KOPT-K1 (cell line): Measurements from ENCODE around the gene DCXR.

Experiments
- H3K27ac ChIP-seq: fragments of 200-600 bp; sonication (generic); 2 replicates; pipeline ENCODE4 v1.5.1; 2016; ENCODE audit warnings: antibody characterized with exemption, mild to moderate bottlenecking, low read depth, low read length; ENCODE audit not compliant: poor library complexity, severe bottlenecking
- H3K36me3 ChIP-seq: fragments of 200-600 bp; sonication (generic); 2 replicates; pipeline ENCODE4 v1.5.1; 2017; ENCODE audit warnings: antibody characterized with exemption, mild to moderate bottlenecking, low read length, moderate library complexity; ENCODE audit not compliant: insufficient read depth
- H3K9me3 ChIP-seq: fragments of 200-600 bp; sonication (generic); 2 replicates; pipeline ENCODE4 v1.5.1; 2017; ENCODE audit warnings: antibody characterized with exemption, low read length, mild to moderate bottlenecking; ENCODE audit not compliant: insufficient read depth, poor library complexity, severe bottlenecking

DCXR gene

DNA sequence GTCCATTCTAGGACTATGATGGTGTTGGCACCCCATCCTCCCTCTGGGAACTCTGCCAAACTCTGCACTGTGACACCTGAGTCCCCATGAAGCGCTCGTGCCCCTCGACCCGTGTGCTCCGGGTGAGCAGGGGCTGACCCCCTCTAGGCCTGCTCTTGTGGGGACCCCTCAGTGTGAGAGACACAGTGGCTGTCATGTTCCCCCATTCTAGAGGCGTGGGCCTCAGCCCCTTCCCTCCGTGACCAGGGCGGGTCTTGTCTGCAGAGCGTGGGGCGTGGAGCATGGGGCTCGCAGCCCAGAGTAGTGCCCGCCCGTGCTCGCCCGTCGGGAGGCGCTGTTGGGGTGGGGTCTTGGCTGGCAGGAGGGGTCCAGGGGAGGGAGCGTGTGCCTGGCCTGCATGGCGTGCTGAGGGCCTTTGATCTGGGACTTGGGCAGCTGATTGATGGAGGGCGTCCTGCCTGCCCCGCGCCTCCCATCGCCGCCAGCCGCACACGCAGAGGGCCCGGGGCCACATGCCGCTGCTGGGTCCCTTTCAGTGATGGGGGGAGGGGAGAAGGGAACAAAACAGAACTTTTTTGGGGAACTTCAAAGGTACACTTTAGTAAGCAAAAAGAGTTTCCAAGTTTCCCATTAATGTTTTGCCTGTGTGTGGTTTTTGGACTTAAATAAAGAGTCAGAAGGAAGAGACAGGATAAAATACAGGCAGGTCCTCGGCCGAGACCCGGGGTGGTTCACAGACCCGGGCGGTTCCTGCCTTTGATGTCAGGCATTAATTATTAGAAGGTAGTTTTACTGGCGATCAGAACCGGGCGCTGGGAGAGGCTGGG, 37.3 kb downstream of the DCXR start:
- Histone ChIP-seq H3K9me3 (no peaks in the 10 kb centered on the region), H3K27ac (no peak overlapping the region), H3K36me3 (no peaks in the 10 kb centered on the region)

- no peak overlapping the region for H3K27ac ChIP-seq
These were observed 37.9 kb downstream of the DCXR start for GRCh38 chr17:81999587-81999975.

DNA sequence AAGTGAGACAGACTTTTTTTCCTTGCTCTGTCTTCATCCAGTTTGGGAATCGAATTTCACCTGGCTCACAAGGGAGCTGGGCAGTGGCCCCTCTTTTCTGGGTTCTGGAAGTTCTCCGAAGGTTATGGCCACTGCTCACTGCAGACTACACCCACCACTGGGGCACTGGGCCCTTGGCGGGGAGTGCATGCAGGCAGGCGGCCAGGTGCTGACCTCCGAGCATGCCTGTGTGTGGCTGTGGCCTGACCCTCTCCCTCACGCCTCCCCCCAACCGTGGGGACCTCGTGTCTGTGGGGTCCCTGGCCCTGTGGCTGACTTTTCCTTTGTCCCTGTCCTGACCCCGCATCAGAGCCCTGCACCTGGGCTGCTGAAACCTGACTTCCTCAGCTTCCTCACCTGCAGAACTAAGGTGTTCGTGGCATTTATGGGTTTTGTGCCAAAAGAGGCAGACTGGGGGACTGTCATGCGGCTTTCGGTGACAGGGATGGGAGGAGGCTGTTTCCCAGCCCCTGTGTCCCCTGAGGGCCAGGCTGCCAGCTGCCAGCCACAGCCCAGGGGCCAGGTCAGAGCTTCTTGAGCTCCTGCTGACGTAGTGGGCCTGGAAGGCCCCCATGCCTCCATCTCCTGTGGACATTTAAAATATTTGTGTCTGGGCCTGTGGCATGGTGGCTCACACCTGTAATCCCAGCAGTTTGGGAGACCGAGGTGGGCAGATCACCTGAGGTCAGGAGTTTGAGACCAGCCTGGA, 38.6 kb downstream of the DCXR start:
- Histone ChIP-seq H3K9me3 (no peaks in the 10 kb centered on the region), H3K27ac (no peak overlapping the region), H3K36me3 (no peaks in the 10 kb centered on the region)

More at GRCh38 chr17:81999587-81999975, 37.9 kb downstream of the DCXR start:
- H3K36me3 ChIP-seq = no peaks in the 10 kb centered on the region
- no peaks in the 10 kb centered on the region for H3K9me3 ChIP-seq

DNA sequence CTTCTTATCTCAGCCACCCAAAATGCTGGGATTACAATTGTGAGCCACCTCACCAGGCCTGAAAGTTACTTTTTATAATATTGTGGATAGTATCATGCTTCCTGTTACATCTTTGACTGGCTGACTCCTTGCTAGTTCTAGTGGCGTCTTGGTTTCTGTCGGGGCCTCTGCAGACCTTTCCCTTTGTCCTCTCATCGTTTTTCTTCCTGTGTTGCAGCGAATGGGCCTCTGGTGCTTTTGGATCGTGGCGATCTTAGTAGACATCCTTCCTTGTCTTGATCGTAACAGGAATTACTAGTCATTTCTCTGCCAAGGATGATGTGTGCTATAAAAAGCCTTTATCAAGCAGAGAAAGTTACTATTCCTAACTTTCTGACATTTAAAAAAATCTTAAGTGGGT, 39.3 kb downstream of the DCXR start:
- Histone ChIP-seq H3K27ac (no peak overlapping the region), H3K9me3 (no peaks in the 10 kb centered on the region), H3K36me3 (no peaks in the 10 kb centered on the region)

DNA sequence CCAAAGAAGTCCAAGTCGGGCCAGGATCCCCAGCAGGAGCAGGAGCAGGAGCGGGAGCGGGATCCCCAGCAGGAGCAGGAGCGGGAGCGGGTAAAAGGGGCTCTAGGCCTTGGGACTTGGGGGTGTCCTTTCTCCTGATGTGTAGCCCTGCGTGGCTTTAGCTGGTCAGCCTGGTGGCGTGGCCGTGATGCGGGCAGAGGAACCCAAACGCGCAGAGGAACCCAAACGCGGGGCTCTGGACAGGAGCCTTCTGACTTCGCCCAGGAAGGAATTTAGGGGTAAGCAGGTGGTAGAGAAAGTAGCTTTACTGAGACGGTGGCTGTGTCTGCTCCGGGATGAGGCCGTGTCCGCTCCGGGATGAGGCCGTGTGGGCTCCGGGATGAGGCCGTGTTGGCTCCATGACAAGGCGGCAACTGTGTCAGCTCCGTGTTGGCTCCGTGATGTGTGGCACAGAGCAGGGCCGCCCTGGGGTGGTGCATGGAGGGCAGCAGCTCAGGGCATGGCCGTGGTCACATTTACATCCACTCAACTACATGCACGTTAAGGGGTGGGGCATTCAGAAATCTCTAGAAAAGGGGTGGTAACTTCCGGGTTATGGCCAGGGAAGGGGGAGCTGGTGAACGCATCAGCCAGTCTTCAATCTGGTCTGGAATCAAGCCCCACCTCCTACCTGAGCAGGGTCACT, 40.6 kb downstream of the DCXR start:
- Histone ChIP-seq H3K9me3 (no peaks in the 10 kb centered on the region), H3K36me3 (no peaks in the 10 kb centered on the region), H3K27ac (no peak overlapping the region)

GRCh38 chr17:81996232-81996756, 41.2 kb downstream of the DCXR start:
- Histone ChIP-seq H3K9me3 (no peaks in the 10 kb centered on the region), H3K36me3 (no peaks in the 10 kb centered on the region), H3K27ac (no peak overlapping the region)

DNA sequence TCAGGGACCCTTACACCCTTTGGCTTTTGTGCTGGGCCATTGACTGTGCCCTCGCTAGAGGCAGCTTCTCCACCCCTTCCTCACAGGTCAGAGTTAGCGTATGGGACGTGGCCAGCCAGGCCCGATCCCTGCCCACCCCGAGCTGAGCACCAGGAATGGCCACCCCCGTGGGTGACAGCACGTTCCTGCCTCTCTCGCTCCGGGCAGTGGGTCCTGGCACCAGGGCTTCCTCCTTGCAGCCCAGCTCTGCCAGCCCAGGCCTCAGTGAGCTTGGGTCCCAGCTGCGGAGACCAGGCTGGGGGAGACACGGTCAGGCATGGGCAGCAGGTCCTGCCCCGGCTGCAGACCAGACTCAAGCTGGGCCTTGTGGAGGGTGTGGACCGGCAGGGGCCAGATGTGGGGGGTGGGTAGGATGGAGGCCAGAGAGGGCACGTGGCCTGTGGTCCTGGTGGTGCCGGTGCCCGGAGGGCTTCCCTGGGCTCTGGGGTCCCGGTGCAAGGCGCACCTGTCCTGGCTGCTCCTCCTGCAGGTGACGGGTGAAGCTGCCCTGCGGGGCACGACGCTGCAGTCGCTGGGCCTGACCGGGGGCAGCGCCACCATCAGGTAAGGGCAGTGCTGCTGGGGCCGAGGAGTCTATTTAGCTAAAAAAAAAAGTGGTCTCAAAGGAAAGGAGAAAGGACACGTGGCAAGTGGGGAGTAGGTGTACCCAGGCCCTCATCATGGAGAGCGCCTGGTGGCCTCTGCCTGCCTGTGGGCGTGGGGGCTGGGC, 41.9 kb downstream of the DCXR start:
- H3K9me3 ChIP-seq = no peaks in the 10 kb centered on the region
- H3K36me3 ChIP-seq = no peaks in the 10 kb centered on the region
- no peak overlapping the region for H3K27ac ChIP-seq

DNA sequence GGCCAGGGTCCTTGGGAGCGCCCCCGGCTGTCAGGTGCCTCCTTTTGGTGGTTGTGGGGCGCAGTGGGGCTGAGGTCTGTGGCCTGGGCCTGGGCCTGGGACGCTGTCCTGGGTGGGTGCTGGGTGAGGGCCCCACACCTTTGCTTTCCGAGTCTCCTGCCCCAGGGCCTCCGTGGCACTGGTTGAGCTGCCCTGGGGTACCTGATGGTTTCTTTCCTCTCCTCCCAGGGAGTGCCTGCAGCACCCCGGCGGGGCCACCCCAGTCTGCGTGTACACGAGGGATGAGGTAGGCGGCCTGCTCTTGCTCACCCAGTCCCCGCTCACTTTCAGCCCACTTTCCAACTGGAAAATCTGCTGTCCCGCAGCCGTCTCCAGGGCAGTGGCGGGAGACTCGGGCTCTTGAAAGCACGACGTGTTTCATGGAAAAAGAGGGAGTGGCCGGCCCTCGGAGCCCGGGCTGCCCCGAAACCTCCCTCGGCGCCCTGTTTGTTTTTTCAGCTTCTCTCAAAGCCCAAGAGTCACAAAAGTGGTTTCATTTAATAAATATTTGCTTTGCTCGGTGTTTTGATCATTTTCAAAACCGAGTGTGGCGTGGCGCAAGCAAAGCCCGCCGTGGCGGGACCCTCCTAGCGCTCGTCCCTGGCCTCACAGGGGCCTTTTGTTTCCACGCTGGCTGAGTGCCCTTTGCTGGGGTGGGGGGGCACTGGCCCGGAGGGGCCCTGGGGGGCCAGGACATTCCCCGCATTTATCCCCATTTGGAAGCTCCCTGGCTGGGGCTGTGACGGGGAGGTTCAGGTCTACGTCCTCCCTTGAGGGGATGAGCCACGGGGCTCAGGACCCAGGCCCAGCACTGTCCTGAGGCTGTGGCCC, 42.7 kb downstream of the DCXR start:
- Histone ChIP-seq H3K27ac (no peak overlapping the region), H3K36me3 (no peaks in the 10 kb centered on the region), H3K9me3 (no peaks in the 10 kb centered on the region)

GRCh38 chr17:81993729-81994592, 43.5 kb downstream of the DCXR start:
- no peak overlapping the region for H3K27ac ChIP-seq
- H3K9me3 ChIP-seq = no peaks in the 10 kb centered on the region
- H3K36me3 ChIP-seq = no peaks in the 10 kb centered on the region

GRCh38 chr17:81992306-81993102, 45.0 kb downstream of the DCXR start:
- no peaks in the 10 kb centered on the region for H3K9me3 ChIP-seq
- no peak overlapping the region for H3K27ac ChIP-seq
- no peaks in the 10 kb centered on the region for H3K36me3 ChIP-seq

DNA sequence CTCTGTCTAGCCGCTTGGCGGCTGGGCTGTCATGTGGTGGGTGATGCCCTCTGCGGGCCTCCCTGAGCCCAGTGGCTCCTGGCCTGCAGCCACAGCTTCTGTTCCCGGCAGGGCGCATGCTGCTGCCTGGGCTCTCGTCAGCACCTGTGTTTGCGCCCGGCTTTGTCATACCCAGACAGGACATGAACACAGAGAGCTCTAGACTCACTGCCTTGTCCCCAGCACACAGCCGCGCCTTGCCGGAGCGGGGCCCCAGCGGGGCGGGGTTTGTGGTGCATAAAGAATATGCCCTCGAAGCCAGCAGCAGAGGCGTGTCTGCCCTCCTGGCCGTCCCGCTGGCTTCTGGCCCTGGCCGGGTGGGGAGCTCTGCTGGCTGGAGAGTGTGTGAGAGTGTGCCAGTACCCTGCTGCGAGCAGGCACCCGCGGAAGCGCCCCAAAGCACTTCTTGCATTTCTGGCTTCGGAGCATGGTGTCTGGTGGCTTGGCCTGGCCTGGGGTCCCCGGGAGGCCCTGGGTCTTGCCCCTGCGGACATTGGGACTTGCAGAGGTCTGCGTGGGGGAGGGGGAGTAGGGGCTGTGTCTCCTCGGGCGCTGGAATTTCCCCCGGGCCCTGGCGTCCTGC, 45.7 kb downstream of the DCXR start:
- Histone ChIP-seq H3K9me3 (no peaks in the 10 kb centered on the region), H3K36me3 (no peaks in the 10 kb centered on the region), H3K27ac (no peak overlapping the region)
